DMS 273 treated with DMSO at 0.1 percent for 48 hours (cell line): Measurements from ENCODE around the gene MED8.

Source experiments
- DNase-seq: peaks from one replicate; lab custom pipeline; 2025; lab: John Stamatoyannopoulos, UW

The MED8 gene

GRCh38 chr1:43358746-43359693 is 30.6 kb downstream of the MED8 start, which contains the start of gene CDC20:
Gene CDC20, plus strand, starts transcription at chr1:43358981. Its CDS starts 235 bp downstream, at chr1:43359216.
- peak; percentile 95 for DNase-seq

GRCh38 chr1:43358121-43358745 is 31.4 kb downstream of the MED8 start:
- DNase-seq, result peak; percentile 19

- DNase-seq, result no peak
Measured at GRCh38 chr1:43357251-43357650, 32.3 kb downstream of the MED8 start.

GRCh38 chr1:43354936-43355335 is 34.7 kb downstream of the MED8 start:
- no peak for DNase-seq

GRCh38 chr1:43354471-43354870 is 35.1 kb downstream of the MED8 start:
- DNase-seq, result no peak

- DNase-seq, result no peak
Measured at GRCh38 chr1:43352881-43353280, 36.7 kb downstream of the MED8 start.

- no peak for DNase-seq
Measured at GRCh38 chr1:43352351-43352705, 37.3 kb downstream of the MED8 start.

- no peak for DNase-seq
Measured at GRCh38 chr1:43351421-43352350, 37.9 kb downstream of the MED8 start.

- DNase-seq, result no peak
Measured at GRCh38 chr1:43350976-43351375, 38.6 kb downstream of the MED8 start.

GRCh38 chr1:43349594-43350306 is 39.9 kb downstream of the MED8 start:
- DNase-seq, result no peak

GRCh38 chr1:43348809-43349593 is 40.6 kb downstream of the MED8 start:
- peak; percentile 24 for DNase-seq

GRCh38 chr1:43348343-43348808 is 41.2 kb downstream of the MED8 start:
- no peak for DNase-seq

GRCh38 chr1:43346636-43347035 is 43.0 kb downstream of the MED8 start:
- DNase-seq, result no peak

- DNase-seq, result no peak
Measured at GRCh38 chr1:43345120-43345519, 44.5 kb downstream of the MED8 start.

GRCh38 chr1:43344267-43344850 is 45.2 kb downstream of the MED8 start:
- no peak for DNase-seq

GRCh38 chr1:43340559-43340958 is 49.0 kb downstream of the MED8 start:
- no peak for DNase-seq

- DNase-seq, result no peak
Measured at GRCh38 chr1:43339584-43340232, 49.9 kb downstream of the MED8 start.

GRCh38 chr1:43338001-43338400 is 51.6 kb downstream of the MED8 start:
- no peak for DNase-seq

- no peak for DNase-seq
Measured at GRCh38 chr1:43337588-43337987, 52.0 kb downstream of the MED8 start, which contains the start of gene MPL. Gene MPL, plus strand, starts transcription at chr1:43337818. Its CDS starts 31 bp downstream, at chr1:43337849.
